ENCODE measurements around the gene FAM174C. TPM values are rescaled to one million over a fixed set of nuclear protein-coding genes. Genes with fewer than 3 reads are reported as not detected.

Gene FAM174C
- total RNA-seq, 4 donors from 2014 or later, result 24.9 to 58.9 (median 43.6) TPM

DNA sequence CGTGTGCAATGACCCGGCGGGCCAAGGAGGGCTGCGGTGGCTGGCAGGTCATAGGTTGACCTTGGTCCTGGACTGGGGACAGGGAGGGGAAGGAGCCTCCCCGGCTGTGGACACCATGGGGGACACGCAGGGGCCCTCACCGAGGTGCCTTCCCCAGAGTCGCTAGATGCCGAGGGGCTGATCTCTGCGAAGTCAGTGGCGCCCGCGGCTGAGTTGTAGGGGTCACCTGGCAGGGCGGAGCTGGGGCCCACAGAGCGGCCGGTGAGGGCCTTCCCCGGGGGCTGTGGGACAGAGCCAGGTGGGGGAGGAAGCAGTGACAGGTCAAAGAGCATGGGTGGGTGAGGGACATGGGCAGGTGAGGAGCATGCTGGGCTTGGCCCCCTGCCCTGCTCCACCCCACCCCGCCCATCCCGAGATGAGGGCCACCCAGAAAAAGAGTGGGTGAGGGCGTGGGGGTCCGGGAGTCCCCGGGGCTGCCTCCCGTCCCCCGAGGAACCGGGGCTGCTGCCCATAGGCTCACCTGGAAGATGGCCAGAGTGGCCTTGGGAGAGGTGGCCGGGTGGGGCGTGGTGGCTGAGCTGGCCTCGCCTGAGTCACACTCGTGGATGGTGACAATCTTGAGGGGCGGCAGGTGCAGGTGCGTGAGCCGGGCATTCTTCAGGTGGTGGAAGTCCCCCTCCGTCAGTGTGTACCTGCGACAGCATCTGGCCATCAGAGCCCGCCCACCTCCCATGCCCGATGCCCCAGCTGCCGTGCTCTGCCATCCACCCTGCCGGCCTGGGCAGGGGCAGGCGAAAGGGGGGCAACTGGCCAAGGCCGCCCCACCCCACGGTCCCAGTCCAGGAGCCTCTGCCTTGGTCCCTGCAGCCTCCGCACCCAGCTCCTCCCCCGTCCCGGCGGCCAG lies 41.0 kb upstream of the FAM174C start:
- no peak overlapping the region for H3K4me3 ChIP-seq
- H3K36me3 ChIP-seq, result peaks cover 0 to 3% (median 0%) of the 10 kb centered on the region in 4 donors
- peaks cover 0 to 14% (median 2%) of the 10 kb centered on the region in 4 donors for H3K27me3 ChIP-seq
- TF ChIP-seq POLR2AphosphoS5 (IDR thresholded peaks at IDR 0.05), result no peak
- TF ChIP-seq EP300 (IDR thresholded peaks at IDR 0.05), result no peak
- TF ChIP-seq POLR2A (IDR thresholded peaks at IDR 0.05; ENCODE audit: low read depth), result no peak
- TF ChIP-seq, protein P1, sequence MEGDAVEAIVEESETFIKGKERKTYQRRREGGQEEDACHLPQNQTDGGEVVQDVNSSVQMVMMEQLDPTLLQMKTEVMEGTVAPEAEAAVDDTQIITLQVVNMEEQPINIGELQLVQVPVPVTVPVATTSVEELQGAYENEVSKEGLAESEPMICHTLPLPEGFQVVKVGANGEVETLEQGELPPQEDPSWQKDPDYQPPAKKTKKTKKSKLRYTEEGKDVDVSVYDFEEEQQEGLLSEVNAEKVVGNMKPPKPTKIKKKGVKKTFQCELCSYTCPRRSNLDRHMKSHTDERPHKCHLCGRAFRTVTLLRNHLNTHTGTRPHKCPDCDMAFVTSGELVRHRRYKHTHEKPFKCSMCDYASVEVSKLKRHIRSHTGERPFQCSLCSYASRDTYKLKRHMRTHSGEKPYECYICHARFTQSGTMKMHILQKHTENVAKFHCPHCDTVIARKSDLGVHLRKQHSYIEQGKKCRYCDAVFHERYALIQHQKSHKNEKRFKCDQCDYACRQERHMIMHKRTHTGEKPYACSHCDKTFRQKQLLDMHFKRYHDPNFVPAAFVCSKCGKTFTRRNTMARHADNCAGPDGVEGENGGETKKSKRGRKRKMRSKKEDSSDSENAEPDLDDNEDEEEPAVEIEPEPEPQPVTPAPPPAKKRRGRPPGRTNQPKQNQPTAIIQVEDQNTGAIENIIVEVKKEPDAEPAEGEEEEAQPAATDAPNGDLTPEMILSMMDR (IDR thresholded peaks at IDR 0.05), result no peak
- no peak for DNase-seq (ENCODE audit: extremely low spot score)
- H3K27ac ChIP-seq (replicated peaks in 1 of 4), result no peak overlapping the region
- intact Hi-C loops (cut with DNase I), result no loop called here
- H3K9me3 ChIP-seq, result no peaks in the 10 kb centered on the region
- 98% methylated on average over 17 of the region's 45 CpGs for WGBS
- H3K4me1 ChIP-seq, result peaks cover 31 to 54% (median 44%) of the 10 kb centered on the region in 4 donors

DNA sequence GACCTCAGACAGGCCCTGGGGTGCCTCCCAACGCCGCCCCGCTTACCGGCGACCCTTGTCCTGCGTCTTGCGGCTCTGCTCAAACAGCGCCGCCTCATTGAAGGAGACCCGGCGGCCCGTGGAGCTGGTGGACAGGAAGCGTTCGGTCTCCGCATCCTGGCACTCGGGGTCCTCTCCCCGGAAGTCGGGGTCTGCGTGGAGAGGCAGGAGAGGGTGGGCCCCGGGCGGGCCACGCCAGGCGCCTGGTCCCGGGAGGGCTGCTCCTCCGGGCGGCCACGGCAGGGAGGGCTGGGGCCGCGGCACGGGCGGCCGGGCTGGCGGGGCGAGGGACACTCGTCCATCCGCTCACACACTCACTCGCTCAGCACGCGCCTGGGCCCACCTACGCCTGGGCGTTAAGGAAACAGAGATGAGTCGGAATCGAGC lies 40.4 kb upstream of the FAM174C start:
- WGBS, result 95% methylated on average over 17 of the region's 43 CpGs
- H3K4me3 ChIP-seq, result no peak overlapping the region
- no peak overlapping the region for H3K27ac ChIP-seq (replicated peaks in 1 of 4)
- DNase-seq (ENCODE audit: extremely low spot score), result no peak
- H3K27me3 ChIP-seq, result peaks cover 0 to 14% (median 2%) of the 10 kb centered on the region in 4 donors
- TF ChIP-seq POLR2AphosphoS5 (IDR thresholded peaks at IDR 0.05), result no peak
- TF ChIP-seq EP300 (IDR thresholded peaks at IDR 0.05), result no peak
- TF ChIP-seq, protein P1 (IDR thresholded peaks at IDR 0.05), result no peak
- TF ChIP-seq POLR2A (IDR thresholded peaks at IDR 0.05; ENCODE audit: low read depth), result no peak
- H3K36me3 ChIP-seq, result peaks cover 0 to 3% (median 0%) of the 10 kb centered on the region in 4 donors
- intact Hi-C loops (cut with DNase I), result no loop called here
- no peaks in the 10 kb centered on the region for H3K9me3 ChIP-seq
- H3K4me1 ChIP-seq, result peaks cover 35 to 61% (median 50%) of the 10 kb centered on the region in 4 donors

DNA sequence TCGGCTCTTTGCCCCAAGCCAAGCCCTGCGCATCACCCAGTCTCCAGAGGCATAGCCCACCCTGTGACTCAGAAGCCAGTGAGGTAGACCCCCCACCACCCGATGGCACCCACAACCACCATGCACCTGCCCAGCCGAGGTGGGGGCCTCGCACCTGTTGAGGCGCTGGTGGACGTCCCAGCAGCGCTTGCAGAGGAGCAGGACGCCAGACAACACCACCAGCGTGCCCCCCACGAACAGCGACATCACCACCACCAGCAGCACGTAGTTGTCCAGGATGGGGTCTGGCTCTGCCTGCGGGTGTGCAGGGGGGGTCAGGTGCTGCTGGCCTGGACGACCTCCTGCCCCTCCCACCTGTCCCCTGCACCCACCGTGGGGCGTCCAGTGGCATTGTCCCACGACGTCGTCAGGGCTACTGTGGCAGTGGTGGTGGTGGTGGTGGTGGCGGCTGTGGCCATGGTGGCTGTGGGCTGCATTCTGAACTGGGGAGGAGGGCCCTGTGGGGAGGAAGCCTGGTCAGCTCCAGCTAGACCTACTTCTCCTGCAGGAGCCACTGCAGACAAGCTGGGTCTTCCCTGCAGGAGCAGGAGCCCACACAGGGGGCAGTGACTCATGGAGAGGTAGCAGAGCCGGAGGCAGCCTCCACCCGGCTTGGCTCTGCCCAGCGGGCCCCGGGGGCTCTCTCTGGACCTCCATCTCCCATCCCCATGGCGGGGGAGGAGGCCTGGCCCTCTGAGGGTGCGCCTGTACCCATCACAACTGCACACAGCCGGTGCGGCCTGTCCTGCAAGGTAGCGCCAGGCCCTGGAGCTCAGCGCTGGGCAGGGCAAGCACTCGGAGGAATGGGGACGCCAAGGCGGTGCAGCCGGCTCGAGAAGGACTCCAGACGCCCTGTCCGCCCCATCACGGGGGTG lies 39.4 kb upstream of the FAM174C start:
- Histone ChIP-seq H3K27ac (replicated peaks in 1 of 4) (no peak overlapping the region), H3K4me1 (peaks cover 43 to 70% (median 58%) of the 10 kb centered on the region in 4 donors)
- no peak for TF ChIP-seq POLR2AphosphoS5 (IDR thresholded peaks at IDR 0.05)
- no peak for TF ChIP-seq POLR2A (IDR thresholded peaks at IDR 0.05; ENCODE audit: low read depth)
- TF ChIP-seq EP300 (IDR thresholded peaks at IDR 0.05), result no peak
- TF ChIP-seq, protein P1 (IDR thresholded peaks at IDR 0.05), result no peak

DNA sequence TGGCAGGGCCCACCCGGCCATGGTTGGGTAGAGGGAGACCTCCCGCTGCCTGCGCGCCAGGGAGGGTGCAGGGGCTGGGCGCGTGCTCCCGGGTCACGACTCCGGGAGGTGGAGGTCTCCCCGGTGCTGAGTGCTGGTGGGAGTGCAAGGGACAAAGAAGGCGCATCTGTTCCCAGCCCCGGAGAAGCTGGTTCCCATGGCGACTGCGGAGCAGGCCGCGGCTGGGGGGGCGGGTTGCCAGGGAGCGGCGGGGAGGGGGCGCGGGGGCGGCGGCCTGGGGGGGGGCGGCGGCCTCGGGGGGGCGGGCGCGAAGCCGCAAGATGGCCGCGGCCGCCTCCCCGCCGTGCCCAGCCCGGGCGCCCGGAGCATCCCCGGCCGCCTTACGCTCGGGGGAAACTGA lies 38.8 kb upstream of the FAM174C start:
- H3K4me3 ChIP-seq, result peak overlapping the region; percentile 60 to 62 (median 61)
- TF ChIP-seq EP300 (IDR thresholded peaks at IDR 0.05), result no peak
- TF ChIP-seq, protein P1 (IDR thresholded peaks at IDR 0.05), result no peak
- no peak for TF ChIP-seq POLR2A (IDR thresholded peaks at IDR 0.05; ENCODE audit: low read depth)
- TF ChIP-seq POLR2AphosphoS5 (IDR thresholded peaks at IDR 0.05), result no peak
- peaks cover 0 to 14% (median 2%) of the 10 kb centered on the region in 4 donors for H3K27me3 ChIP-seq
- WGBS, result no CpG with 5 or more reads among the region's 42 CpGs
- H3K36me3 ChIP-seq, result peaks cover 0 to 3% (median 0%) of the 10 kb centered on the region in 4 donors
- peaks cover 48 to 75% (median 65%) of the 10 kb centered on the region in 4 donors for H3K4me1 ChIP-seq
- no peak for DNase-seq (ENCODE audit: extremely low spot score)
- H3K9me3 ChIP-seq, result no peaks in the 10 kb centered on the region
- intact Hi-C loops (cut with DNase I), result no loop called here
- H3K27ac ChIP-seq (replicated peaks in 1 of 4), result peak overlapping the region in 1 of 4 donors; percentile 57

More for the DNA sequence above, 39.4 kb upstream of the FAM174C start:
- H3K27me3 ChIP-seq, result peaks cover 0 to 14% (median 2%) of the 10 kb centered on the region in 4 donors
- H3K4me3 ChIP-seq, result peak overlapping the region in 1 of 4 donors; percentile 60
- intact Hi-C loops (cut with DNase I), result no loop called here
- no peak for DNase-seq (ENCODE audit: extremely low spot score)
- peaks cover 0 to 3% (median 0%) of the 10 kb centered on the region in 4 donors for H3K36me3 ChIP-seq
- no peaks in the 10 kb centered on the region for H3K9me3 ChIP-seq
- 83% methylated on average over 20 of the region's 39 CpGs for WGBS
